CD14-positive monocyte (primary cell): Measurements from ENCODE around the gene KIF13A. TPM values are rescaled to one million over a fixed set of nuclear protein-coding genes. Genes with fewer than 3 reads are reported as not detected.

Source experiments
- DNase-seq, 3 donors: peaks; one replicate each; pipeline ENCODE4 v3.0.0-alpha.2; 2011 to 2022
- H2AFZ ChIP-seq: 2 replicates; pipeline ENCODE4 v1.6.0; 2012; ENCODE audit warnings: mild to moderate bottlenecking, low read depth, low read length, inconsistent platforms; ENCODE audit not compliant: insufficient read depth, poor library complexity, severe bottlenecking
- H3K27ac ChIP-seq, 2 donors: 1 replicate in 1 of 2; 2 replicates in 1 of 2; pipeline ENCODE4 v1.5.1; 2012 to 2013; ENCODE audit warnings: low read length in 2 of 2, control low read depth in 1 of 2, inconsistent platforms in 1 of 2, low read depth in 1 of 2, mild to moderate bottlenecking in 1 of 2
- H3K27me3 ChIP-seq, 2 donors: one replicate each; pipeline versions ENCODE4 v1.6.0 to v1.6.1; 2011 to 2013; ENCODE audit warnings: low read length in 2 of 2; ENCODE audit not compliant: control insufficient read depth in 2 of 2, insufficient read depth in 2 of 2
- H3K36me3 ChIP-seq, 2 donors: replicated peaks in 1 of 2; 1 replicate in 1 of 2; 2 replicates in 1 of 2; pipeline versions ENCODE4 v1.5.1 to v1.6.1; 2012 to 2013; ENCODE audit warnings: low read length in 2 of 2, control low read depth in 1 of 2, inconsistent platforms in 1 of 2, mild to moderate bottlenecking in 1 of 2; ENCODE audit not compliant: insufficient read depth in 2 of 2, control insufficient read depth in 1 of 2
- H3K4me1 ChIP-seq, 2 donors: 1 replicate in 1 of 2; 2 replicates in 1 of 2; pipeline versions ENCODE4 v1.5.1 to v1.6.1; 2012 to 2013; ENCODE audit warnings: low read length in 2 of 2, control low read depth in 1 of 2, inconsistent platforms in 1 of 2, mild to moderate bottlenecking in 1 of 2, moderate library complexity in 1 of 2; ENCODE audit not compliant: insufficient read depth in 2 of 2, control insufficient read depth in 1 of 2
- H3K4me2 ChIP-seq: replicated peaks from 2 replicates; pipeline ENCODE3; 2012; ENCODE audit warnings: low read length, moderate library complexity, mild to moderate bottlenecking; ENCODE audit not compliant: poor library complexity, severe bottlenecking; ENCODE audit errors: extremely low read depth
- H3K4me3 ChIP-seq, 3 experiments: fragments of 200-600 bp in 1 of 3; sonication (generic) in 1 of 3; replicated peaks in 1 of 3; 1 replicate in 2 of 3; 2 replicates in 1 of 3; pipeline ENCODE4 v1.5.1; 2011 to 2013; ENCODE audit warnings: low read length in 3 of 3, mild to moderate bottlenecking in 3 of 3, control low read depth in 2 of 3, low read depth in 2 of 3, inconsistent platforms in 1 of 3, moderate library complexity in 1 of 3
- H3K79me2 ChIP-seq: 2 replicates; pipeline ENCODE4 v1.6.0; 2012; ENCODE audit warnings: mild to moderate bottlenecking, control low read depth, inconsistent platforms, low read length, moderate library complexity; ENCODE audit not compliant: insufficient read depth
- H3K9ac ChIP-seq: 2 replicates; pipeline ENCODE4 v1.6.0; 2017; ENCODE audit warnings: low read length, mild to moderate bottlenecking; ENCODE audit not compliant: insufficient read depth, poor library complexity, severe bottlenecking
- H3K9me3 ChIP-seq, 2 donors: replicated peaks in 1 of 2; 1 replicate in 1 of 2; 2 replicates in 1 of 2; pipeline versions ENCODE4 v1.5.1 to v1.6.1; 2012 to 2013; ENCODE audit warnings: low read length in 2 of 2, control low read depth in 1 of 2; ENCODE audit not compliant: control insufficient read depth in 1 of 2, insufficient read depth in 1 of 2
- H4K20me1 ChIP-seq: 2 replicates; pipeline ENCODE4 v1.6.0; 2012; ENCODE audit warnings: mild to moderate bottlenecking, low read length, control low read depth, moderate library complexity; ENCODE audit not compliant: insufficient read depth
- H3K27ac Mint-ChIP-seq, 7 donors: one replicate each; pipeline ENCODE4 v1.8.0; 2020; ENCODE audit warnings: mild to moderate bottlenecking in 7 of 7, mixed read lengths in 7 of 7, moderate library complexity in 6 of 7, inconsistent platforms in 2 of 7
- H3K27me3 Mint-ChIP-seq, 3 donors: one replicate each; pipeline ENCODE4 v1.8.0; 2021 to 2022; ENCODE audit warnings: low read depth in 3 of 3, mild to moderate bottlenecking in 3 of 3, mixed read lengths in 3 of 3, moderate library complexity in 3 of 3, inconsistent platforms in 1 of 3
- H3K36me3 Mint-ChIP-seq, 2 donors: one replicate each; pipeline ENCODE4 v1.8.0; 2020; ENCODE audit warnings: mixed read lengths in 2 of 2, inconsistent platforms in 1 of 2, mild to moderate bottlenecking in 1 of 2
- H3K4me1 Mint-ChIP-seq: one replicate; pipeline ENCODE4 v1.8.0; 2020; ENCODE audit warnings: mild to moderate bottlenecking, mixed read lengths
- H3K4me3 Mint-ChIP-seq, 2 donors: one replicate each; pipeline ENCODE4 v1.8.0; 2020; ENCODE audit warnings: mild to moderate bottlenecking in 2 of 2, mixed read lengths in 2 of 2, moderate library complexity in 1 of 2
- H3K9me3 Mint-ChIP-seq, 7 donors: one replicate each; pipeline ENCODE4 v1.8.0; 2020 to 2022; ENCODE audit warnings: mixed read lengths in 7 of 7, mild to moderate bottlenecking in 6 of 7, moderate library complexity in 6 of 7, inconsistent platforms in 2 of 7
- WGBS: methylation state at CpG from one replicate; pipeline ENCODE4 v1.1.5; 2013; ENCODE audit warnings: missing lambda C conversion rate; ENCODE audit not compliant: insufficient coverage; 5-methylcytosine and 5-hydroxymethylcytosine counted together
- intact Hi-C, 2 donors: fragments of 100-400 bp; cut with micrococcal nuclease; formaldehyde crosslinking; loops; one replicate each; pipeline versions ENCODE4 v1.15.0 to v1.15.1; 2023
- polyA plus RNA-seq, 3 donors: library from polyadenylated mRNA; depleted of rRNA in 1 of 3; unstranded in 2 of 3; stranded (reverse) in 1 of 3; fragments of 300-500 nt in 2 of 3; fragments of >200 nt in 1 of 3; fragmentation: Illumina TruSeq in 2 of 3; gene quantifications; 1 replicate in 2 of 3; 2 replicates in 1 of 3; pipeline ENCODE4 v1.2.3, GENCODE V29; 2012 to 2021
- TF ChIP-seq, protein P1 (sequence below): fragments of 200-600 bp; IDR thresholded peaks from one replicate; pipeline ENCODE4 v1.8.0; 2022; ENCODE audit warnings: antibody characterized with exemption, mild to moderate bottlenecking

Gene KIF13A
- polyA plus RNA-seq, 3 donors: 2.9 to 28.4 (median 6.0) TPM

DNA sequence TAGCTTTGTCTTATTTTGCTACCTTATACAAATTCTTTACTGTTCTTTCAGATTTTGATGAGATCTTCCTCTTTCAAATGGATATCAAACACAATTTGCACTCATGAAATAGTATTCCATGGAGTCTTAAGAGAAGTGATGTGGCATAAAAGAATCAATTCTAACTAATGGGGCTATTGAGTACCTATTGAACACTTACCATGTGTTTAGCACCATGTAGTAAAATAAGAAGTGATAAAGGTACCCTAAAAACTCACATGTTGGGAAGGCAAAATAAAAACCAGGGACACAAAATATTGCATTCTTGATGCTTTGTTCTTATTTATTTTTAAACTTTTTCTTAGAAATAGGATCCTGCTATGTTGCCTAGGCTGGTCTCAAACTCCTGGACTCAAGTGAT lies 56.2 kb downstream of the KIF13A start:
- H3K4me1 ChIP-seq: peaks cover 64 to 67% of the 10 kb centered on the region in 2 donors
- H3K4me2 ChIP-seq: no peak overlapping the region
- peak overlapping the region; percentile 70 to 90 for H3K27ac ChIP-seq
- intact Hi-C loops: loop anchor here (10.0 kb wide), 2 partner anchors 46 to 54 kb away; partner anchors contain the start of gene KIF13A (in 2 of the 2)
- Mint-ChIP-seq H3K36me3 (peaks cover 5 to 7% of the 10 kb centered on the region in 2 donors), H3K9me3 (peaks cover 0 to 2% (median 0%) of the 10 kb centered on the region in 7 donors), H3K4me1 (peaks cover 66% of the 10 kb centered on the region), H3K4me3 (no peak overlapping the region), H3K27ac (peak overlapping the region; percentile 90 to 98 (median 97)), H3K27me3 (peaks cover 0 to 2% (median 2%) of the 10 kb centered on the region in 3 donors)
- peaks cover 79% of the 10 kb centered on the region for H3K79me2 ChIP-seq
- H3K4me3 ChIP-seq: peak overlapping the region in 1 of 3 experiments; percentile 52
- no peaks in the 10 kb centered on the region for H3K27me3 ChIP-seq
- H3K9me3 ChIP-seq: no peaks in the 10 kb centered on the region
- DNase-seq: no peak
- H3K36me3 ChIP-seq: peaks cover 0 to 4% of the 10 kb centered on the region in 2 donors
- H2AFZ ChIP-seq: no peak overlapping the region
- H3K9ac ChIP-seq: no peak overlapping the region
- TF ChIP-seq, protein P1, sequence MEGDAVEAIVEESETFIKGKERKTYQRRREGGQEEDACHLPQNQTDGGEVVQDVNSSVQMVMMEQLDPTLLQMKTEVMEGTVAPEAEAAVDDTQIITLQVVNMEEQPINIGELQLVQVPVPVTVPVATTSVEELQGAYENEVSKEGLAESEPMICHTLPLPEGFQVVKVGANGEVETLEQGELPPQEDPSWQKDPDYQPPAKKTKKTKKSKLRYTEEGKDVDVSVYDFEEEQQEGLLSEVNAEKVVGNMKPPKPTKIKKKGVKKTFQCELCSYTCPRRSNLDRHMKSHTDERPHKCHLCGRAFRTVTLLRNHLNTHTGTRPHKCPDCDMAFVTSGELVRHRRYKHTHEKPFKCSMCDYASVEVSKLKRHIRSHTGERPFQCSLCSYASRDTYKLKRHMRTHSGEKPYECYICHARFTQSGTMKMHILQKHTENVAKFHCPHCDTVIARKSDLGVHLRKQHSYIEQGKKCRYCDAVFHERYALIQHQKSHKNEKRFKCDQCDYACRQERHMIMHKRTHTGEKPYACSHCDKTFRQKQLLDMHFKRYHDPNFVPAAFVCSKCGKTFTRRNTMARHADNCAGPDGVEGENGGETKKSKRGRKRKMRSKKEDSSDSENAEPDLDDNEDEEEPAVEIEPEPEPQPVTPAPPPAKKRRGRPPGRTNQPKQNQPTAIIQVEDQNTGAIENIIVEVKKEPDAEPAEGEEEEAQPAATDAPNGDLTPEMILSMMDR: no peak
- no peaks in the 10 kb centered on the region for H4K20me1 ChIP-seq

- H3K27me3 ChIP-seq: no peaks in the 10 kb centered on the region
- 20% methylated on average over 1 of the region's 5 CpGs for WGBS
- Mint-ChIP-seq H3K27ac (peak overlapping the region; percentile 90 to 98 (median 97)), H3K27me3 (peaks cover 0 to 2% (median 2%) of the 10 kb centered on the region in 3 donors), H3K36me3 (peaks cover 5 to 10% of the 10 kb centered on the region in 2 donors), H3K4me3 (no peak overlapping the region), H3K9me3 (peaks cover 0 to 2% (median 0%) of the 10 kb centered on the region in 7 donors), H3K4me1 (peaks cover 59% of the 10 kb centered on the region)
- H3K27ac ChIP-seq: peak overlapping the region in 1 of 2 donors; percentile 90
- peak overlapping the region; percentile 21 for H3K4me2 ChIP-seq
- no peak overlapping the region for H2AFZ ChIP-seq
- H3K36me3 ChIP-seq: peaks cover 0 to 12% of the 10 kb centered on the region in 2 donors
- no peak overlapping the region for H3K9ac ChIP-seq
- peaks cover 1% of the 10 kb centered on the region for H4K20me1 ChIP-seq
- intact Hi-C loops: loop anchor here (10.0 kb wide), 2 partner anchors 46 to 54 kb away; partner anchors contain the start of gene KIF13A (in 2 of the 2)
- H3K79me2 ChIP-seq: peaks cover 73% of the 10 kb centered on the region
- H3K4me1 ChIP-seq: peaks cover 58 to 59% of the 10 kb centered on the region in 2 donors
- TF ChIP-seq, protein P1: no peak
- no peaks in the 10 kb centered on the region for H3K9me3 ChIP-seq
- H3K4me3 ChIP-seq: no peak overlapping the region
- no peak for DNase-seq
Measured at GRCh38 chr6:17930321-17930993, 57.0 kb downstream of the KIF13A start.
